Ovary (tissue), 9 donors: Measurements from ENCODE around the gene ABHD17A. TPM values are rescaled to one million over a fixed set of nuclear protein-coding genes. Genes with fewer than 3 reads are reported as not detected.

ENCODE experiments used
- DNase-seq, 5 donors: peaks; one replicate each; pipeline ENCODE4 v3.0.0-alpha.2; 2019 to 2020
- H3K27ac ChIP-seq, 2 donors: fragments of 200-600 bp; one replicate each; pipeline versions ENCODE4 v1.5.1 to v1.8.0; 2019 to 2022
- H3K27me3 ChIP-seq: fragments of 200-600 bp; one replicate; pipeline ENCODE4 v1.8.0; 2022
- H3K36me3 ChIP-seq: fragments of 200-600 bp; sonication (generic); one replicate; pipeline ENCODE4 v1.5.1; 2019
- H3K4me1 ChIP-seq: one replicate; pipeline ENCODE4 v1.8.1; 2013; ENCODE audit warnings: mild to moderate bottlenecking, moderate library complexity; ENCODE audit not compliant: insufficient read depth
- H3K4me3 ChIP-seq: fragments of 200-600 bp; sonication (generic); one replicate; pipeline ENCODE4 v1.5.1; 2017
- H3K9me3 ChIP-seq, 2 donors: fragments of 200-600 bp in 1 of 2; sonication (generic) in 1 of 2; one replicate each; pipeline versions ENCODE4 v1.5.1 to v1.8.1; 2013 to 2019; ENCODE audit warnings: mild to moderate bottlenecking in 1 of 2, moderate library complexity in 1 of 2
- EP300 ChIP-seq: sonication (generic); formaldehyde crosslinking; IDR thresholded peaks from one replicate; pipeline ENCODE4 v1.6.1; 2017; ENCODE audit warnings: antibody characterized with exemption
- POLR2A ChIP-seq: fragments of 450-650 bp; IDR thresholded peaks from one replicate; pipeline ENCODE4 v1.6.1; 2017; ENCODE audit warnings: antibody characterized with exemption, mild to moderate bottlenecking, moderate library complexity
- WGBS, 3 donors: extraction: QIAGEN DNeasy Blood & Tissue Kit in 1 of 3; methylation state at CpG; one replicate each; pipeline versions ENCODE4 v1.1.5 to v1.1.7; 2013 to 2017; 5-methylcytosine and 5-hydroxymethylcytosine counted together
- intact Hi-C, 4 donors: fragments of 100-400 bp; cut with DNase I; formaldehyde crosslinking; loops; one replicate each; pipeline versions ENCODE4 v1.11.0 to v1.15.1; 2022 to 2023
- polyA plus RNA-seq, 2 donors: library from polyadenylated mRNA; stranded (reverse); fragments of 200-250 nt in 1 of 2; fragments of 350-450 nt in 1 of 2; fragmentation: Illumina TruSeq in 1 of 2; extraction: RNeasy Lipid Tissue Mini Kit (QIAGEN cat#74804) in 1 of 2; gene quantifications; one replicate each; pipeline ENCODE4 v1.2.3, GENCODE V29; 2013 to 2014
- total RNA-seq, 7 donors: library from RNA; depleted of rRNA in 2 of 7; stranded (reverse); fragments of >200 nt in 2 of 7; fragmentation: NEBNext Ultra II Directional in 3 of 7; extraction: Animal tissue kit (Norgen Biotek cat#: 25700) in 3 of 7; gene quantifications; one replicate each; pipeline versions ENCODE4 v1.1.0 to v1.2.4, GENCODE V29; 2016 to 2023
- TF ChIP-seq, protein P1 (sequence below), 3 donors: fragments of 450-650 bp in 2 of 3; fragments of 200-600 bp in 1 of 3; IDR thresholded peaks; one replicate each; pipeline versions ENCODE4 v1.5.1 to v1.8.0; 2016 to 2022; ENCODE audit warnings: antibody characterized with exemption in 3 of 3, mild to moderate bottlenecking in 1 of 3
- donor health status: DM: no; HTN: no; CAD: no; lungs with moderate emphysema.
- donor health status: DM: no; HTN: no; CAD: no.
- donor health status: Bipolar disorder and iron deficiency.
- donor health status: DM: yes; HTN: yes; CAD: no.
- donor health status: DM: no; HTN: no; CAD: no.
- donor health status: DM: yes; HTN: yes; CAD: no.

ABHD17A gene
- total and polyA plus RNA-seq, 9 donors, result 0.57 to 87.3 (median 65.4) TPM

DNA sequence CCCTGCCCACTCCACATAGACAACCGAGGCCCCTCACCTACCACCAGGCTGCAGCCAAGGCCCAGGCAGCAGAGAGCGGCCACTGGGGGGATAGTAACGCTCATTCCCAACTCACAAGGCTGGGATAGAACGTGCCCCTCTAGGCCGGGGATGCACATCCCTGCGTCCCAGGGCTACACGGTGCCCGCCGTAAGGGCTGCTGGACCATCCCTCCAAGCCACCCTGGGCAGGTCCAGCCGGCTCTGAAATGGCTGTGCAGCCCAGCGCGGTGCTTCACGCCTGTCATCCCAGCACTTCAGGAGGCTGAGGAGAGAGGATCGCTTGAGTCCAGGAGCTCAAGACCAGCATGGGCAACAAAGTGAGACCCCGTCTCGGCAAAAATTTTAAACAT, 40.2 kb downstream of the ABHD17A start:
- WGBS, 3 donors, result 77 to 89% (median 79%) methylated on average over 16 of the region's 16 CpGs

DNA sequence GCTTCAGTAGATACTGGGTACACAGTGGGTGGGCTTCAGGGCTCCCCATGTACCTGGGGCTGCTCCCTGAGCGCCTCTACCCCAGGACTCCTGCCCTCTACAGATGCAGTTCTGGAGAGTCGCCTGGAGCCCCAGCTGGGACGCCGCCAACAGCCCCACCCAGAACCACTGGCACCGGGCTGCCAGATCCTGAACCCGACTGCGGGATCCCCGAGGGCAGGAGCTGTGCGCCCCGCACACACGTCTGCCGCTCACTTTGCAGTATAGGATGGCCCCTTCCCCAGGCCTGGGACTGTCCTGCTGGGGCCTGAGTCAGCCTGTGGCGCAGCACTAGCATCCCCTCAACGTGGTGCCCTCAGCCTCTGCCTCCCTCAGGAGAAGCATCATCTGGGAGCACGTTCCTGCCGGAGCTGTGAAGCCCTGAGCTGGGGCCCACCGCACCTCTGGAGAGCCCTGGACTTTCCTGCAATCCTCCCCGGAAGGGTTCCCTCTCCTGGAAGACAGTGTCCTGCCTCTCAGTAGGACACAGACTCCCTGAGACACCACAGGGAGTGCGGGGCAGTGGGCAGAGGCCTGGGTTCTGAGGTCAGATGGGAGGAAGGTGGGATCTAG, 40.7 kb downstream of the ABHD17A start:
- 70 to 78% (median 73%) methylated on average over 19 of the region's 19 CpGs for WGBS, 3 donors

More for the DNA sequence above, 40.2 kb downstream of the ABHD17A start:
- no peak overlapping the region for H3K27ac ChIP-seq
- DNase-seq, result no peak
- H3K9me3 ChIP-seq, result no peaks in the 10 kb centered on the region
- intact Hi-C loops, result no loop called here
- H3K27me3 ChIP-seq, result no peaks in the 10 kb centered on the region
- H3K4me3 ChIP-seq, result no peak overlapping the region
- H3K4me1 ChIP-seq, result peaks cover 17% of the 10 kb centered on the region
- TF ChIP-seq EP300 (no peak), POLR2A (no peak)
- TF ChIP-seq, protein P1, sequence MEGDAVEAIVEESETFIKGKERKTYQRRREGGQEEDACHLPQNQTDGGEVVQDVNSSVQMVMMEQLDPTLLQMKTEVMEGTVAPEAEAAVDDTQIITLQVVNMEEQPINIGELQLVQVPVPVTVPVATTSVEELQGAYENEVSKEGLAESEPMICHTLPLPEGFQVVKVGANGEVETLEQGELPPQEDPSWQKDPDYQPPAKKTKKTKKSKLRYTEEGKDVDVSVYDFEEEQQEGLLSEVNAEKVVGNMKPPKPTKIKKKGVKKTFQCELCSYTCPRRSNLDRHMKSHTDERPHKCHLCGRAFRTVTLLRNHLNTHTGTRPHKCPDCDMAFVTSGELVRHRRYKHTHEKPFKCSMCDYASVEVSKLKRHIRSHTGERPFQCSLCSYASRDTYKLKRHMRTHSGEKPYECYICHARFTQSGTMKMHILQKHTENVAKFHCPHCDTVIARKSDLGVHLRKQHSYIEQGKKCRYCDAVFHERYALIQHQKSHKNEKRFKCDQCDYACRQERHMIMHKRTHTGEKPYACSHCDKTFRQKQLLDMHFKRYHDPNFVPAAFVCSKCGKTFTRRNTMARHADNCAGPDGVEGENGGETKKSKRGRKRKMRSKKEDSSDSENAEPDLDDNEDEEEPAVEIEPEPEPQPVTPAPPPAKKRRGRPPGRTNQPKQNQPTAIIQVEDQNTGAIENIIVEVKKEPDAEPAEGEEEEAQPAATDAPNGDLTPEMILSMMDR (IDR thresholded peaks at IDR 0.05), result no peak
- no peaks in the 10 kb centered on the region for H3K36me3 ChIP-seq

DNA sequence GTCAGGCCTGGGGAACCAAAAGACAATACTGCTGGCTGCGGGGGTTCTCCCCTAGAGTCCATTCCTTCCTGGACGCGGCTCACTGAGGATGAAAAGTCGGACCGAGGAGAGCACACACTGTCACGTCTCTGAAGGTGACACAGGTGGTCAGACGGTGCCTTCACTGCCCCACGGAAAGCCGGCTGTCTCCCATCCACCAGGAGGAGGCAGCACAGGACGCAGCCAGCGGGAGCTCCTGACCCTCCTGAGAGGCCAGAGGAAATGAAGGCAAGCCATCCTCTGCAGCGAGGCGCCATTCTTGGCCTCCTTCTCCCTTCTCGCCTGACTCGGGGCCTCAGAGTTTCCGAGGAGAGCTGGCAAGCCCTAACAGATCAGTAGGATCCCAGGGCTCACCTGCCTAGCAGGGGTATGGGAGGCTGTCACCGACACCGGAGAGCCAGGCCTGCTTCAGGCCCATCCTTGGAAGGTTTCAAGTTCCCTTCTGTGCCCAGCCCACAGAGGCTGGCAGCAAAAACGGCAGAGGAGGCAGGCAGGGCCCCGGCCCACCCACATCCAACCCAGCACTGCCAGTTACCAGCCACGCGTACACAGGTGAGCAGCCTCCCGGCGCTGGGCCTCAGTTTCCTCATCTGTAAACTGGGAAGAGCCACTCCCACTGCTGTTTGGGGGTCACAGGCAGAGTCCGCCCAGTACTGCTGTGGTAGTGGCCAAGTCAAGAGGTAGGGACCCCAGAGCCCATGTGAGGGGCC, 41.5 kb downstream of the ABHD17A start:
- DNase-seq, result no peak
- TF ChIP-seq, protein P1 (IDR thresholded peaks at IDR 0.05), result no peak
- TF ChIP-seq POLR2A, result no peak
- TF ChIP-seq EP300, result no peak
- Histone ChIP-seq H3K4me3 (no peak overlapping the region), H3K36me3 (no peaks in the 10 kb centered on the region), H3K4me1 (peaks cover 17% of the 10 kb centered on the region), H3K27ac (no peak overlapping the region), H3K27me3 (no peaks in the 10 kb centered on the region), H3K9me3 (no peaks in the 10 kb centered on the region)
- intact Hi-C loops, result no loop called here
- 70 to 76% (median 72%) methylated on average over 25 of the region's 25 CpGs for WGBS, 3 donors

More for the DNA sequence above, 40.7 kb downstream of the ABHD17A start:
- H3K9me3 ChIP-seq, result no peaks in the 10 kb centered on the region
- DNase-seq, result no peak
- H3K4me1 ChIP-seq, result peaks cover 17% of the 10 kb centered on the region
- no peaks in the 10 kb centered on the region for H3K36me3 ChIP-seq
- intact Hi-C loops, result no loop called here
- no peak overlapping the region for H3K4me3 ChIP-seq
- H3K27ac ChIP-seq, result no peak overlapping the region
- H3K27me3 ChIP-seq, result no peaks in the 10 kb centered on the region
- TF ChIP-seq, protein P1 (IDR thresholded peaks at IDR 0.05), result no peak
- no peak for TF ChIP-seq POLR2A
- no peak for TF ChIP-seq EP300

DNA sequence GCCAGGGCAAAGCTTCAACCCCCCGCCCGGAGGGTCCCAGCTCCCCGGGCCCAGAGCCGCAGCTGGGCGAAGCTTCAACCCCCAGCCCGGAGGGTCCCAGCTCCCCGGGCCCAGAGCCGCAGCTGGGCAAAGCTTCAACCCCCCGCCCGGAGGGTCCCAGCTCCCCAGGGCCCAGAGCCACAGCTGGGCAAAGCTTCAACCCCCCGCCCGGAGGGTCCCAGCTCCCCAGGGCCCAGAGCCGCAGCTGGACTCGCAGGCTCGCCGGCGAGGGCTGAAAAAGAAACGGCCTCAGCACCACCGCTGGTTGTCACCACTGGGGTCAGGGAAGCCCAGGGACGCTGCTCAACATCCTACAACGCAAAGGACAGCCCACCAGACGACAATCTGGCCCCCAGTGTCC, 42.2 kb downstream of the ABHD17A start:
- Histone ChIP-seq H3K4me3 (no peak overlapping the region), H3K9me3 (no peaks in the 10 kb centered on the region), H3K36me3 (no peaks in the 10 kb centered on the region), H3K4me1 (peaks cover 17% of the 10 kb centered on the region), H3K27ac (no peak overlapping the region), H3K27me3 (no peaks in the 10 kb centered on the region)
- DNase-seq, result no peak
- 61 to 77% (median 65%) methylated on average over 20 to 22 of the region's 22 CpGs for WGBS, 3 donors
- intact Hi-C loops, result no loop called here
- TF ChIP-seq POLR2A (no peak), EP300 (no peak)
- TF ChIP-seq, protein P1 (IDR thresholded peaks at IDR 0.05), result no peak
